GM18861 (cell line): ENCODE results near the gene SS18.

ENCODE experiments used
- ATAC-seq: cut with Tn5 transposase; IDR thresholded peaks from one replicate; pipeline ENCODE4 v1.9.1; 2021; ENCODE audit not compliant: unreplicated experiment

The SS18 gene

GRCh38 chr18:26003817-26004216 is 86.6 kb downstream of the SS18 start:
- ATAC-seq = no peak

GRCh38 chr18:26003356-26003755 is 87.1 kb downstream of the SS18 start:
- ATAC-seq = no peak

- ATAC-seq = no peak
Measured at GRCh38 chr18:26002375-26002910, 88.0 kb downstream of the SS18 start.

GRCh38 chr18:25998461-25998860 is 92.0 kb downstream of the SS18 start:
- no peak for ATAC-seq

- ATAC-seq = no peak
Measured at GRCh38 chr18:25992566-25992965, 97.8 kb downstream of the SS18 start.

- ATAC-seq = no peak
Measured at GRCh38 chr18:25990473-25990872, 99.9 kb downstream of the SS18 start.

- no peak for ATAC-seq
Measured at GRCh38 chr18:25985707-25986394, 104.6 kb downstream of the SS18 start.

GRCh38 chr18:25983730-25984129 is 106.7 kb downstream of the SS18 start:
- ATAC-seq = no peak

GRCh38 chr18:25982961-25983360 is 107.5 kb downstream of the SS18 start:
- ATAC-seq = no peak

- ATAC-seq = no peak
Measured at GRCh38 chr18:25982153-25982552, 108.3 kb downstream of the SS18 start.

GRCh38 chr18:25979369-25980040 is 110.9 kb downstream of the SS18 start:
- no peak for ATAC-seq

GRCh38 chr18:25976554-25976953 is 113.9 kb downstream of the SS18 start:
- no peak for ATAC-seq

- no peak for ATAC-seq
Measured at GRCh38 chr18:25974630-25975077, 115.8 kb downstream of the SS18 start.
